Astrocyte (in vitro differentiated cells and primary cell): ENCODE results near the gene LASP1.

Experiments used
- EZH2 ChIP-seq: IDR thresholded peaks from 2 replicates; pipeline ENCODE4 v1.6.1; 2012; ENCODE audit warnings: mild to moderate bottlenecking, low read length, inconsistent platforms; ENCODE audit not compliant: insufficient read depth
- TF ChIP-seq, protein P1 (sequence below): IDR thresholded peaks from 2 replicates; pipeline ENCODE4 v1.5.1; 2011; ENCODE audit warnings: low read depth, mild to moderate bottlenecking, inconsistent platforms, low read length, moderate library complexity; ENCODE audit not compliant: insufficient read depth

DNA sequence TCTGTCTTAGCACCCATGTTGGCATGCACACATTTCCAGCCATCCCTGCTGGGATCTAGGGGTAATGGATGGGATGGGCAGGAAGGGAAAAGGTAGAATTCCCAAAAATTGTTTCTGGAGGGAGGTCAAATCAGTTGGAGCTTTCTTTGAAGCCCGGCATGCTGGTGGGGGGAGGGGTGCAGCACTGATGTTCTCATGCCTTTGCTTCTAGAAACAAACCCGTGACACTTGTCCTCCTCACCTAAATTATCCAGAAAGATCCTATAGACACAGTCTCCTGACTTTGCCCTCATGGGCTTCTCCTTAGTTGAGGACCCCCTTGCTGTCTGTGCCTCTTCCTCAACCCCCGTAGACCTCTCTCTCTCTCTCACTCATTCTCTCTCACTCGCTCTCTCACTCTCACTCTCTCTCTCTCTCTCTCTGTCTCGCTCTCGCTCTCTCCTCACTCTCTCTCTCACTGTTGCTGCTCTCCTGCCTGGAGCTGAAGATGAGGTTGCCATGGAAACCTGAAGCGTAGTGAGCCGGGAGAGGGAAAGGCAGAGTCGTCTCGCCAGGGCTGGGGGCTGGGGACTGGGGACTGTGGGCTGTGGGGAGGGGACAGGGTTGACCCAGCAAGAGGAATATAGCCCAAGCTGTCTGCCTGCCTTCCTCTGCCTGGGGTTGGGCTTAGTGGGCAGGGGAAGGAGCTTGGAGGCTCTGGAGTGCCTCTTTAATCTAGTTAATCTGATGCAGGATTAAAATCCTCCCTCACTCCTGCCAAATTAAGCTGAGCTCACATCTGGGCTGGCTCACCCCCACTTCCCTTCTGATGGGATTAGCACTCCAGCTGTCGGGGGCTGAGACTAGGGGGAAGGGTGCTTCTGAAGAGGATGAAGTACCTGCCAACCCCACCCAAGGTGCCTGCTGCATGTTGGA, 16.1 kb downstream of the LASP1 start:
- TF ChIP-seq, protein P1, sequence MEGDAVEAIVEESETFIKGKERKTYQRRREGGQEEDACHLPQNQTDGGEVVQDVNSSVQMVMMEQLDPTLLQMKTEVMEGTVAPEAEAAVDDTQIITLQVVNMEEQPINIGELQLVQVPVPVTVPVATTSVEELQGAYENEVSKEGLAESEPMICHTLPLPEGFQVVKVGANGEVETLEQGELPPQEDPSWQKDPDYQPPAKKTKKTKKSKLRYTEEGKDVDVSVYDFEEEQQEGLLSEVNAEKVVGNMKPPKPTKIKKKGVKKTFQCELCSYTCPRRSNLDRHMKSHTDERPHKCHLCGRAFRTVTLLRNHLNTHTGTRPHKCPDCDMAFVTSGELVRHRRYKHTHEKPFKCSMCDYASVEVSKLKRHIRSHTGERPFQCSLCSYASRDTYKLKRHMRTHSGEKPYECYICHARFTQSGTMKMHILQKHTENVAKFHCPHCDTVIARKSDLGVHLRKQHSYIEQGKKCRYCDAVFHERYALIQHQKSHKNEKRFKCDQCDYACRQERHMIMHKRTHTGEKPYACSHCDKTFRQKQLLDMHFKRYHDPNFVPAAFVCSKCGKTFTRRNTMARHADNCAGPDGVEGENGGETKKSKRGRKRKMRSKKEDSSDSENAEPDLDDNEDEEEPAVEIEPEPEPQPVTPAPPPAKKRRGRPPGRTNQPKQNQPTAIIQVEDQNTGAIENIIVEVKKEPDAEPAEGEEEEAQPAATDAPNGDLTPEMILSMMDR: no peak
- no peak for TF ChIP-seq EZH2
